Spleen (tissue), 7 donors: ENCODE results near the gene MRPL18.

Source experiments
- POLR2A ChIP-seq, 3 donors: fragments of 450-650 bp; IDR thresholded peaks; one replicate each; pipeline ENCODE4 v1.5.1; 2017; ENCODE audit warnings: antibody characterized with exemption in 3 of 3, mild to moderate bottlenecking in 1 of 3
- POLR2AphosphoS5 ChIP-seq, 3 donors: sonication (generic); formaldehyde crosslinking; IDR thresholded peaks; one replicate each; pipeline ENCODE4 v1.5.1; 2017; ENCODE audit warnings: antibody characterized with exemption in 3 of 3
- TF ChIP-seq, protein P1 (sequence below), 11 experiments: fragments of 200-600 bp in 7 of 11; fragments of 450-650 bp in 4 of 11; sonication (generic) in 4 of 11; IDR thresholded peaks in 8 of 11; conservative IDR thresholded peaks in 3 of 11; 1 replicate in 7 of 11; 2 replicates in 4 of 11; pipeline versions ENCODE4 v1.4.0 to v1.8.0; 2016 to 2021; ENCODE audit warnings: antibody characterized with exemption in 11 of 11, inconsistent platforms in 4 of 11, mild to moderate bottlenecking in 1 of 11
- donor health status: DM: no; HTN: no; CAD: no; lungs with moderate emphysema.
- donor health status: DM: no; HTN: no; CAD: no.
- donor health status: DM: no; HTN: no; CAD: no.

DNA sequence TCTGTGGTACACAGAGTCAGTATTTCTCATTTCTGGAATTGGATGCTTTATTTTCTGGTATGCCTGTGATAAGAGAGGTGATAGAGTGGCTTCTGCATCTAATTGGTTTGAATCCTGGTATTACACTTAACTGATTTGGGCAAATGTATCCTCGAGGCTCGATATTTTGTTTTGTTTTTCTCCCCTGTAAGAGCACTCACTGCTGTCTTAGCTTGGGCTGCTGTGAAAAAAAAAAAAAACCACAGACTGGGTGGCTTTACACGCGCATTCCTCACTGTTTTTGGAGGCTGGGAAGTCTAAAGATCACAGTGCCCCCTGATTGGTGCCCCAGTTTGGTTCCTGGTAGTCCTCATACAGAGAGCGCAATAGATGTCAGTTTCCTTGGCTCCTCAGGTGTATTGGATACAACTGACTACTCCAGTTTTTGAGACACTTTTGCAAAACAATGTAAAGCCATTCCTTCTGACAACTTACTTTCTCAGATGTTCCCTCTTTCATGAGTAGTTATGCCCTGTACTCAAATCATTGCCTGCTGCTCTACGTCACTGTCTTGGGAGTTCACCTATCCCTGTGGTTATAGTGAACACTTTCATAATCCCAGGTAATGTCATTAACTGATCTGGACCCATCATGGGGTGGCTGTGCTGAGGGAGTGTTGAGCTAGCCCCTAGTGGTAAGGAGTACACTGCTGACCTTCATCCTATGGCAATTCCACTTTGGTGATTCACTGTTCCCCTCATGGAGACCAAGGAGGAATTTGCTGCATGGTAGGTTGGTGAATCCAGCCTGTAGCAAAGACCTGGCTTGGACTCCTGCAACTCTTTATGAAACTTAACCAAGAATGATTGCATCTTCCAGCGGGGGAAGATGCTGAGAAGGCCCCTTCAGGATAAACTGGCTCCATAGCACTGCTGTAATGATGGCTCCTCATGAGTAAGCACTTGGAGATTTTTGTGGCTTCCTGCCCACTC lies 32.0 kb upstream of the MRPL18 start:
- TF ChIP-seq, protein P1, sequence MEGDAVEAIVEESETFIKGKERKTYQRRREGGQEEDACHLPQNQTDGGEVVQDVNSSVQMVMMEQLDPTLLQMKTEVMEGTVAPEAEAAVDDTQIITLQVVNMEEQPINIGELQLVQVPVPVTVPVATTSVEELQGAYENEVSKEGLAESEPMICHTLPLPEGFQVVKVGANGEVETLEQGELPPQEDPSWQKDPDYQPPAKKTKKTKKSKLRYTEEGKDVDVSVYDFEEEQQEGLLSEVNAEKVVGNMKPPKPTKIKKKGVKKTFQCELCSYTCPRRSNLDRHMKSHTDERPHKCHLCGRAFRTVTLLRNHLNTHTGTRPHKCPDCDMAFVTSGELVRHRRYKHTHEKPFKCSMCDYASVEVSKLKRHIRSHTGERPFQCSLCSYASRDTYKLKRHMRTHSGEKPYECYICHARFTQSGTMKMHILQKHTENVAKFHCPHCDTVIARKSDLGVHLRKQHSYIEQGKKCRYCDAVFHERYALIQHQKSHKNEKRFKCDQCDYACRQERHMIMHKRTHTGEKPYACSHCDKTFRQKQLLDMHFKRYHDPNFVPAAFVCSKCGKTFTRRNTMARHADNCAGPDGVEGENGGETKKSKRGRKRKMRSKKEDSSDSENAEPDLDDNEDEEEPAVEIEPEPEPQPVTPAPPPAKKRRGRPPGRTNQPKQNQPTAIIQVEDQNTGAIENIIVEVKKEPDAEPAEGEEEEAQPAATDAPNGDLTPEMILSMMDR (IDR thresholded peaks at IDR 0.05 in 8 of 11, conservative IDR thresholded peaks at IDR 0.05 in 3 of 11): no peak
- TF ChIP-seq POLR2AphosphoS5 (IDR thresholded peaks at IDR 0.05) (peak in 1 of 3 donors; percentile 5), POLR2A (IDR thresholded peaks at IDR 0.05) (no peak)
